HEK293 (cell line): Measurements from ENCODE around the gene ZNF431.

ENCODE experiments used
- CTCF ChIA-PET: fragments of 350-600 bp; formaldehyde crosslinking; extraction: SDS; loops from one replicate; lab custom pipeline; 2021; ENCODE audit warnings: antibody characterized with exemption; lab: Yijun Ruan, JAX
- POLR2A ChIA-PET: fragments of 300-600 bp; formaldehyde crosslinking; extraction: SDS; loops from one replicate; lab custom pipeline; 2020; ENCODE audit warnings: antibody characterized with exemption, inconsistent platforms; lab: Yijun Ruan, JAX
- H3K27ac ChIP-seq: fragments of 200-500 bp; sonication (Bioruptor generic); 2 replicates; pipeline ENCODE4 v1.5.1; 2014; ENCODE audit warnings: low read depth, low read length, control low read depth, inconsistent platforms; ENCODE audit errors: extremely low read depth
- H3K36me3 ChIP-seq, 2 experiments: fragments of 200-500 bp in 1 of 2; sonication (Bioruptor generic) in 1 of 2; 1 replicate in 1 of 2; 2 replicates in 1 of 2; pipeline ENCODE4 v1.5.1; 2014 to 2017; ENCODE audit warnings: inconsistent platforms in 2 of 2, low read length in 2 of 2; ENCODE audit not compliant: control insufficient read depth in 2 of 2, insufficient read depth in 1 of 2
- H3K4me1 ChIP-seq: fragments of 200-500 bp; sonication (Bioruptor generic); 2 replicates; pipeline ENCODE4 v1.5.1; 2014; ENCODE audit warnings: mild to moderate bottlenecking, low read length, inconsistent platforms; ENCODE audit not compliant: control insufficient read depth, insufficient read depth
- H3K4me3 ChIP-seq: 2 replicates; pipeline ENCODE4 v1.5.1; 2011; ENCODE audit warnings: low read depth, mild to moderate bottlenecking, control low read depth, low read length, moderate library complexity
- H3K9me3 ChIP-seq: fragments of 200-500 bp; sonication (Bioruptor generic); 2 replicates; pipeline ENCODE4 v1.5.1; 2014; ENCODE audit warnings: low read depth, low read length, inconsistent platforms; ENCODE audit not compliant: control insufficient read depth, insufficient read depth
- BCL11A ChIP-seq: fragments of 450-650 bp; formaldehyde crosslinking; IDR thresholded peaks from 2 replicates; pipeline ENCODE4 v1.5.1; 2016; ENCODE audit warnings: low read depth, missing biosample characterization, missing genetic modification characterization
- BCL11B ChIP-seq: fragments of 450-650 bp; formaldehyde crosslinking; IDR thresholded peaks from 2 replicates; pipeline ENCODE4 v1.5.1; 2016; ENCODE audit warnings: low read depth, missing biosample characterization, missing genetic modification characterization
- BCL6B ChIP-seq: fragments of 450-650 bp; formaldehyde crosslinking; IDR thresholded peaks from 2 replicates; pipeline ENCODE4 v1.5.1; 2017; ENCODE audit warnings: missing biosample characterization, missing genetic modification characterization
- CTCF ChIP-seq: fragments of 450-650 bp; formaldehyde crosslinking; IDR thresholded peaks from 2 replicates; pipeline ENCODE4 v1.5.1; 2016; ENCODE audit warnings: missing biosample characterization, missing genetic modification characterization
- EGR2 ChIP-seq: fragments of 450-650 bp; formaldehyde crosslinking; IDR thresholded peaks from 2 replicates; pipeline ENCODE4 v1.5.1; 2016; ENCODE audit warnings: low read depth, missing biosample characterization, missing genetic modification characterization
- FEZF1 ChIP-seq: fragments of 450-650 bp; formaldehyde crosslinking; IDR thresholded peaks from 2 replicates; pipeline ENCODE4 v1.5.1; 2016; ENCODE audit warnings: missing biosample characterization, missing genetic modification characterization
- HOXD13 ChIP-seq: sonication (generic); formaldehyde crosslinking; IDR thresholded peaks from 2 replicates; pipeline ENCODE4 v1.8.0; 2022; ENCODE audit warnings: missing genetic modification reagents, borderline replicate concordance
- KLF7 ChIP-seq: fragments of 450-650 bp; formaldehyde crosslinking; IDR thresholded peaks from 2 replicates; pipeline ENCODE4 v1.5.1; 2016; ENCODE audit warnings: missing biosample characterization, missing genetic modification characterization, borderline replicate concordance
- OSR2 ChIP-seq: fragments of 450-650 bp; formaldehyde crosslinking; IDR thresholded peaks from 2 replicates; pipeline ENCODE4 v1.5.1; 2016; ENCODE audit warnings: missing biosample characterization, missing genetic modification characterization
- REPIN1 ChIP-seq: fragments of 450-650 bp; formaldehyde crosslinking; IDR thresholded peaks from 2 replicates; pipeline ENCODE4 v1.5.1; 2017; ENCODE audit warnings: missing biosample characterization, missing genetic modification characterization, low read depth
- SP2 ChIP-seq: fragments of 450-650 bp; formaldehyde crosslinking; IDR thresholded peaks from 2 replicates; pipeline ENCODE4 v1.5.1; 2016; ENCODE audit warnings: missing biosample characterization, missing genetic modification characterization
- ZBTB26 ChIP-seq: fragments of 450-650 bp; formaldehyde crosslinking; optimal IDR thresholded peaks from 2 replicates; pipeline ENCODE3; 2016; ENCODE audit warnings: missing biosample characterization, mild to moderate bottlenecking, missing genetic modification characterization
- ZEB2 ChIP-seq: fragments of 450-650 bp; formaldehyde crosslinking; IDR thresholded peaks from 2 replicates; pipeline ENCODE4 v1.5.1; 2016; ENCODE audit warnings: missing biosample characterization, missing genetic modification characterization
- ZIC2 ChIP-seq: fragments of 450-650 bp; formaldehyde crosslinking; IDR thresholded peaks from 2 replicates; pipeline ENCODE4 v1.5.1; 2016; ENCODE audit warnings: missing biosample characterization, missing genetic modification characterization
- ZNF157 ChIP-seq: fragments of 450-650 bp; formaldehyde crosslinking; IDR thresholded peaks from 2 replicates; pipeline ENCODE4 v1.5.1; 2016; ENCODE audit warnings: missing biosample characterization, missing genetic modification characterization
- ZNF248 ChIP-seq: fragments of 450-650 bp; formaldehyde crosslinking; IDR thresholded peaks from 2 replicates; pipeline ENCODE4 v1.5.1; 2017; ENCODE audit warnings: missing biosample characterization, missing genetic modification characterization
- ZNF26 ChIP-seq: fragments of 450-650 bp; formaldehyde crosslinking; IDR thresholded peaks from 2 replicates; pipeline ENCODE4 v1.5.1; 2016; ENCODE audit warnings: missing biosample characterization, missing genetic modification characterization
- ZNF302 ChIP-seq: fragments of 450-650 bp; formaldehyde crosslinking; IDR thresholded peaks from 2 replicates; pipeline ENCODE4 v1.5.1; 2016; ENCODE audit warnings: missing biosample characterization, missing genetic modification characterization, low read depth
- ZNF394 ChIP-seq: fragments of 450-650 bp; formaldehyde crosslinking; IDR thresholded peaks from 2 replicates; pipeline ENCODE4 v1.5.1; 2016; ENCODE audit warnings: missing biosample characterization, missing genetic modification characterization, mild to moderate bottlenecking, moderate library complexity, borderline replicate concordance
- ZNF404 ChIP-seq: fragments of 450-650 bp; formaldehyde crosslinking; IDR thresholded peaks from 2 replicates; pipeline ENCODE4 v1.5.1; 2017; ENCODE audit warnings: missing biosample characterization, missing genetic modification characterization
- ZNF548 ChIP-seq: fragments of 450-650 bp; formaldehyde crosslinking; IDR thresholded peaks from 2 replicates; pipeline ENCODE4 v1.5.1; 2016; ENCODE audit warnings: missing biosample characterization, missing genetic modification characterization
- ZNF558 ChIP-seq: fragments of 450-650 bp; formaldehyde crosslinking; IDR thresholded peaks from 2 replicates; pipeline ENCODE4 v1.5.1; 2016; ENCODE audit warnings: missing biosample characterization, missing genetic modification characterization
- ZNF664 ChIP-seq: fragments of 450-650 bp; formaldehyde crosslinking; IDR thresholded peaks from 2 replicates; pipeline ENCODE4 v1.5.1; 2016; ENCODE audit warnings: missing biosample characterization, missing genetic modification characterization
- ZNF747 ChIP-seq: fragments of 450-650 bp; formaldehyde crosslinking; IDR thresholded peaks from 2 replicates; pipeline ENCODE4 v1.5.1; 2016; ENCODE audit warnings: missing biosample characterization, missing genetic modification characterization

Gene ZNF431

GRCh38 chr19:21109116-21109515 is 32.7 kb upstream of the ZNF431 start:
- H3K36me3 ChIP-seq, result peaks cover 46 to 53% of the 10 kb centered on the region in 2 experiments
- no peak overlapping the region for H3K4me3 ChIP-seq
- POLR2A ChIA-PET, result no interaction called here
- H3K9me3 ChIP-seq, result no peaks in the 10 kb centered on the region
- no peak for TF ChIP-seq BCL11B
- TF ChIP-seq ZNF558, result no peak
- no peak for TF ChIP-seq EGR2
- no peaks in the 10 kb centered on the region for H3K4me1 ChIP-seq
- CTCF ChIA-PET, result interaction anchor here (0.6 kb wide), 2 partner anchors 101 to 944 kb away, joined by 3 to 4 read pairs; no protein-coding TSS in a partner anchor
- no peak overlapping the region for H3K27ac ChIP-seq

- Histone ChIP-seq H3K4me1 (no peaks in the 10 kb centered on the region), H3K27ac (no peak overlapping the region), H3K4me3 (no peak overlapping the region), H3K9me3 (no peaks in the 10 kb centered on the region), H3K36me3 (peaks cover 43 to 45% of the 10 kb centered on the region in 2 experiments)
- no peak for TF ChIP-seq ZNF248 (tag by site-specific recombination)
- TF ChIP-seq ZNF157 (tag by site-specific recombination), result no peak
- ChIA-PET POLR2A (no interaction called here), CTCF (no interaction called here)
These were observed 31.7 kb upstream of the ZNF431 start for GRCh38 chr19:21110183-21110582.

- Histone ChIP-seq H3K9me3 (no peaks in the 10 kb centered on the region), H3K36me3 (peaks cover 40 to 52% of the 10 kb centered on the region in 2 experiments), H3K4me1 (no peaks in the 10 kb centered on the region), H3K4me3 (no peak overlapping the region), H3K27ac (no peak overlapping the region)
- ChIA-PET POLR2A (no interaction called here), CTCF (no interaction called here)
- TF ChIP-seq ZEB2 (tag by site-specific recombination), result no peak
- no peak for TF ChIP-seq CTCF
- TF ChIP-seq ZNF548, result no peak
These were observed 26.4 kb upstream of the ZNF431 start for GRCh38 chr19:21115430-21115829.

GRCh38 chr19:21117041-21117907 is 24.6 kb upstream of the ZNF431 start:
- Histone ChIP-seq H3K27ac (no peak overlapping the region), H3K4me3 (no peak overlapping the region), H3K4me1 (no peaks in the 10 kb centered on the region), H3K36me3 (peaks cover 51 to 56% of the 10 kb centered on the region in 2 experiments), H3K9me3 (no peaks in the 10 kb centered on the region)
- TF ChIP-seq ZNF664 (tag by site-specific recombination) (no peak), ZNF302 (no peak), KLF7 (tag by site-specific recombination) (no peak), ZNF404 (tag by site-specific recombination) (no peak), ZNF747 (no peak), FEZF1 (tag by site-specific recombination) (no peak), ZBTB26 (tag by site-specific recombination) (no peak), HOXD13 (no peak), REPIN1 (tag by site-specific recombination) (no peak), BCL11A (no peak), OSR2 (tag by site-specific recombination) (no peak), ZNF394 (tag by site-specific recombination) (no peak), SP2 (no peak), ZNF26 (tag by site-specific recombination) (no peak), BCL6B (tag by site-specific recombination) (no peak), ZIC2 (tag by site-specific recombination) (no peak)
- ChIA-PET CTCF (no interaction called here), POLR2A (no interaction called here)
